8988T (cell line): ENCODE measurements around the gene SMO.
"Not testable (repeated sequence)": the region's sequence is repeated elsewhere in the genome, so short reads cannot be mapped to it uniquely, and the experiment has no call there.

Experiments used
- DNase-seq: peaks from one replicate; pipeline ENCODE4 v3.0.0; 2011

Gene SMO

GRCh38 chr7:129209067-129209926 is 20.9 kb downstream of the SMO start:
- DNase-seq = no peak

- peak; percentile 78 for DNase-seq
Observed at GRCh38 chr7:129210256-129210988, 22.0 kb downstream of the SMO start.

GRCh38 chr7:129210989-129211312 is 22.5 kb downstream of the SMO start:
- no peak for DNase-seq

GRCh38 chr7:129212126-129212525 is 23.7 kb downstream of the SMO start:
- DNase-seq = no peak

DNA sequence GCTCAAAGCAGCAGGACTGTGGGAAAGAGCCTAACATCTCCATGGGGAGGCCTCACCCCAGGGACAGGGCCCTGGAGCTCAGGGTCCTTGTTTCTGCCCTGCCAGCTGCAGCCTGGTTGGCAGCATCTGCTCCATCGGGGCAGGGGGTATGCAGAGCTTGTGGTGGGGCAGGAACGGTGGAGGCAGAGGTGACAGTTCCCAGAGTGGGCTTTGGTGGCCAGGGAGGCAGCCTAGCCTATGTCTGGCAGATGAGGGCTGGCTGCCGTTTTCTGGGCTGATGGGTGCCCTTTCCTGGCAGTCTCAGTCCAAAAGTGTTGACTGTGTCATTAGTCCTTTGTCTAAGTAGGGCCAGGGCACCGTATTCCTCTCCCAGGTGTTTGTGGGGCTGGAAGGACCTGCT is 24.2 kb downstream of the SMO start:
- DNase-seq = no peak

GRCh38 chr7:129213828-129214227 is 25.4 kb downstream of the SMO start:
- no peak for DNase-seq

DNA sequence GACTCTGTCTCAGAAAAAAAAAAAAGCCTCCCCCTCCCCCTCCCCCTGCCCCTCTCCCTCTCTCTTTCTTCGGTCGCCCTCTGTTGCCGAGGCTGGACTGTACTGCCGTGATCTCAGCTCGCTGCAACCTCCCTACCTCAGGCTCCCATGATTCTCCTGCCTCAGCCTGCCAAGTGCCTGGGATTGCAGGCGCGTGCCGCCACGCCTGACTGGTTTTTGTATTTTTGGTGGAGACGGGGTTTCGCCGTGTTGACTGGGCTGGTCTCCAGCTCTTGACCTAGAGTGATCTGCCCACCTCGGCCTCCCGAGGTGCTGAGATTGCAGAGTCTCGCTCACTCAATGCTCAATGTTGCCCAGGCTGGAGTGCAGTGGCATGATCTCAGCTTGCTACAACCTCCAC is 27.3 kb downstream of the SMO start:
- DNase-seq = not testable (repeated sequence)

DNA sequence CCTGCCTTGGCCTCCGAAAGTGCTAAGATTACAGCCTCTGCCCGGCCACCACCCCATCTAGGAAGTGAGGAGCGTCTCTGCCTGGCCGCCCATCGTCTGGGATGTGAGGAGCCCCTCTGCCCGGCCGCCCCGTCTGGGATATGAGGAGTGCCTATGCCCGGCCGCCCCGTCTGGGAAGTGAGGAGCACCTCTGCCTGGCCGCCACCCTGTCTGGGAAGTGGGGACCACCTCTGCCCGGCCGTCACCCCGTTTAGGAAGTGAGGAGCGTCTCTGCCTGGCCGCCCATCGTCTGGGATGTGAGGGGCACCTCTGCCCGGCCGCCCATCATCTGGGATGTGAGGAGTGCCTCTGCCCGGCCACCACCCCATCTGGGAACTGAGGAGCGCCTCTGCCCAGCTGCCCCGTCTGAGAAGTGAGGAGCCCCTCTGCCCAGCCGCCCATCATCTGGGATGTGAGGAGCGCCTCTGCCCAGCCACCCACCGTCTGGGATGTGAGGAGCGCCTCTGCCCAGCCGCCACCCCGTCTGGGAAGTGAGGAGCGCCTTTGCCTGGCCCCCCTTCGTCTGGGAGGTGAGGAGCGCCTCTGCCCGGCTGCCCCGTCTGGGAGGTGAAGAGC is 27.8 kb downstream of the SMO start:
- DNase-seq = not testable (repeated sequence)

GRCh38 chr7:129216821-129217416 is 28.5 kb downstream of the SMO start:
- DNase-seq = not testable (repeated sequence)

DNA sequence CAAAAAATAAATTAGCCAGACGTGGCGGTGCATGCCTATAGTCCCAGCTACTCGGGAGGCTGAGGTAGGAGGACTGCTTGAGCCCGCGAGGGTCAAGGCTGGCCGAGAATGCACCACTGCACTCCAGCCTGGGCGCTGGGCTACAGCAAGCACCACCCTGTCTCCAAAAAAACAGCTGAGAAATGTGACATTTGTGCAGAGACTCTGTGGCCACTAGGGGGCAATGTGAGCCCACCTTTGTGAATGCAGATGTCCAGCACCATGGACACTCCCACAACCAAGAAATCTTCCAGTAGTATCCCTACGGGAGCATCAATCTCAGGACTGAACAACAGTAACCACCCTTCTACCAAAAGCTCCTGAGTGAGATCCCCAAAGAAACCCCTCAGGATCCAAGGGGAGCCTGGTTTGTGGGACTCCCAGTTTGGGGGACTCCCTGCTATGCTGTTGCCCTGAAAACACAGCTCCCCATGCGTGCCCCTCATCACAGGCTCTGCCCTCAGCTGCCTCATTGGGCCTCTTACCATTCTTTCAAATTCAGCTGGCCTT is 30.2 kb downstream of the SMO start:
- DNase-seq = peak; percentile 69

DNA sequence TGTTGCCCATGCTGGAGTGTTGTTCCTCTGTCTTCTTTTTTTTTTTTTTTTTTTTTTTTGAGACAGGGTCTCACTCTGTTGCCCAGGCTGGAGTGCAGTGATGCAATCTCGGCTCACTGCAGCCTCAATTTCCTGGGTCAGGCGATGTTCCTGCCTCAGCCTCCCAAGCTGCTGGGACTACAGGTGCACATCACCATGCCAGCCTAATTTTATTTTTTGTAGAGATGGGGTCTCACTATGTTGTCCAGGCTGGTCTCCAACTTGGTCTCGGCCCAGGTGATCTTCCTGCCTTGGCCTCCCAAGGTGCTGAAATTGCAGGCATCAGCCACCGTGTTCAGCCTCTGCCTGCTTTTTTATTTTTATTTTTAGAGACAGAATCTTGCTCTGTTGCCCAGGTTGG is 30.7 kb downstream of the SMO start:
- not testable (repeated sequence) for DNase-seq

- no peak for DNase-seq
Observed at GRCh38 chr7:129222064-129222463, 33.6 kb downstream of the SMO start.

DNA sequence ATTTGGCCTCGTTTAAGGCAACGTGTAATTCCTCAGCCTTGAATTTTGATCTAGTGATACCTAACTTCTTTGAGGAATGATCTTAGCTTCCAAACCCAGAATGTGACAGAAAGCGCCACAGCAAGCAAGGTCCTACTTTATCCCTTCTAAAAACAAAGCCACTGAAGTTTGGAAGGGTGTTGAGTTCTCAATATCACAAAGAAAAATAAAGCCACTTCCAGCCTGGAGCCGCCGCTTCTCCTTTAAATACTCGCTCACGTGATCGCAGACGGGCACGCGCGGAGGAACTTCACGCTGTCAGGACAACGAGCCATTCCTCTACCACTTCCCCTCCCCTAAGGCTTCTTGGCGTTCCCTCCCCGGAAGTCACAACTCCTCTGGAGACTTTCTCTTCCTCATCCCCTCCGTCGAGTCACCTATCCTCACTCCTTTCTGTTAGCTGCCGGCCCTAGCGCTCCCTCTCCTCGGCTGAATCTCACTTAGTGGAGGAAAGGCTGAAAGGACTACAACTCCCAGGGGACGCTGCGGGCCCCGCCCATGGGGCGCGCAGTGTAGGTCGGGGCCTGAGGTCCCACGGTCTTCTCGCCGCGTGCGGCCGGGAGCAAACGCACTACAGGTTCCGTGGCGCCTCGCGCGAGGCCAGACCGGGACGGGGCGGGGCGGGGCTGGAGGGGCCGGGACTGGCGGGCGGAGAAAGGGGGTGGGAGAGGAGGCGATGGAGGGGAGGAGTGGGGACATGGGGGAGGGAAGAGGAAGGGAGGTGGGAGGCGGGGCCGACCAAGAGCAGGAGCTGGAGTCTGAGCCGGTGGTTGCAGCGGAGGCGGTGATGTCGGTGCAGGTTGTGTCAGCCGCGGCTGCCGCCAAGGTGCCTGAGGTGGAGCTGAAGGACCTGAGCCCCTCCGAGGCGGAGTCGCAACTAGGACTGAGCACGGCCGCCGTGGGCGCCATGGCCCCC is 36.1 kb downstream of the SMO start, which contains the start of gene AHCYL2:
TSS of gene AHCYL2 (plus strand) at position 780 of the 955 bp plus-strand sequence.
- DNase-seq = peak; percentile 66

DNA sequence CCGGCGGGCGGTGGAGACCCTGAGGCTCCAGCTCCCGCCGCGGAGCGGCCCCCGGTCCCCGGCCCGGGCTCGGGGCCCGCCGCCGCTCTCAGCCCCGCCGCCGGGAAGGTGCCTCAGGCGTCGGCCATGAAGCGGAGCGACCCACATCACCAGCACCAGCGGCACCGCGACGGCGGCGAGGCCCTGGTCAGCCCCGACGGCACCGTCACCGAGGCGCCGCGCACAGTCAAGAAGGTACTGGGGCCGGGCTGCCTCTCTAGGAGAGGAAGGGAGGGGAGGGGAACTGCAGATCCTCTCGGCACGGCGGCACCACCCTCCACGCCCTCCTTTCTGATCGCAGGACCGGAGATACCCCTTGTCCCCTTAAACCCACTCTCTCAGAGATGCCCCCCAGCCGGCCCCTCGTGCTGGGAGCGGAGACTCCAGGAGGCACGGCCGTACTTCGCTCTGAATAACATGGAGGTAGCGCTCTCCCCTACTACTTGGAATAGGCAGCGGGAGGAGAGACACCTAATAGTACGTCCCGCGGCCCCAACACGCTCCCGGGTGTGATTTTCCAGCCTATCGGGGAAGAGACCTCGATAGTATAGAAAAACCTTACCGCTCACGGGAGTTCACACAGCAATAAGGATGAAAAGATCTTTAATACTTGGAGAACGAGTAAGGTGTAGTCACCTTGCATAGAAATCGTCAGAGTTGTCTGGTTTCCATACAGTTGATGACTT is 36.9 kb downstream of the SMO start:
- DNase-seq = no peak

DNA sequence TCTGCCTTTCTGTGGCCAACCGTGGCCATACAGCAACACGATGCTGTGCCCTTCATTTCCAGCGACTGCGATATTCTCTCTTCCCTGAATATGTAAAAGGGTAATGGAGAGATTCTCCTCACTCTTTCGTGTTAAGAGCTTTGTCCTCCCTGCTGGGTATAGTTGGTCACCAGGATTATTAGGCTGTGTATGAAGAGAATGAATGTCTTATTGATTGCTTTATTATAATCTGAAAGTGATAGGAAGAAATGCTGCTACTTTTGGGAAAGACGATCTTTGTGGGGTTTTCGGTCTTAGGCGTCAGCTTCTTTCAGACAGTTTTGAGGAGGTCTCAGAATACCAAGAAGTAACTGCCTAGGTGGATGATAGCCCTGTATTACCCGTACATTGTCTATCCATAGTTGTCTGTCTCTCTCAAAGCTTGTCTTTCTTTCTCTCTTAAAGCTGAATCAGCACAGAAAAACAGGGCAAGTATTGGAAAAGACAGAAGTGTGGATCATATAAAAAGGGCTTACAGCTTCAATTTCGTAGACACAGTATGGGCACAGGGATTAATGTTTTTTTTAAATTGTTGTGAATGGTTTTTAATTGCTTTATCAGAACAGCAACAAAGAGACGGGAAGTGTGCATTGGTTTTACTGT is 37.6 kb downstream of the SMO start:
- DNase-seq = no peak

GRCh38 chr7:129227646-129228578 is 39.5 kb downstream of the SMO start:
- DNase-seq = no peak

DNA sequence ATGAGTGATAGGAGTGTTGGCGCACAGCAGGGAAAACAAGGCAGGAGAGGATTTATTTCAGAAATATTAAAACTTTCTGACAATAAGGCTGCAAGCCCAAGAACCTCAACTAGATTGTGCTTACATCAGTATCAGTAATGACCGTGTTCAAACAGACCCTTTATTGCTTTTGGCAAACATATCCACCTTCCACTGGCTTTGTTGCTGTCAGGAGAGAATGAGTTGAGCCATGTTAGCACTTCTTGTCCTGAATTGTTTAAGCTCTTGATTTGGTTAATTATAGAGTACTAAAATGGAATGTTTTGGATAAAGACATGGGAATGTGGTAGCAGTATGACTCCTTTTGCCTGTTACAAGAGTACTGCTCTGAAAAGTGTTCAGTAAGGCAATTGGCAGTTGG is 40.2 kb downstream of the SMO start:
- no peak for DNase-seq

- DNase-seq = no peak
Observed at GRCh38 chr7:129231666-129232065, 43.2 kb downstream of the SMO start.

DNA sequence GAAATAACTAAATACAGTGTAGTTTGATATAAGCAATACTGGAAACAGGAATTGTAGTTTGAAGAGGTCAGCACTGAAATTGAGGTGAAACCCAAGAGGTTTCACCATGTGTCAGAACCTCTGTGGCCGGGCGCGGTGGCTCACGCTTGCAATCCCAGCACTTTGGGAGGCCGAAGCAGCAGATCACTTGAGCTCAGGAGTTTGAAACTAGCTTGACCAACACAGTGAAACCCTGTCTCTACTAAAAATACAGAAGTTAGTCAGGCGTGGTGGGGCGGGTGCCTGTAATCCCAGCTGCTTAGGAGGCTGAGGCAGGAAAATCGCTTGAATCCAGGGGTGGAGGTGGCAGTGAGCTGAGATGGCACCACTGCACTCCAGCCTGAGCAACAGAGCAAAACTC is 50.1 kb downstream of the SMO start:
- no peak for DNase-seq
